Stimulated activated CD4-positive, alpha-beta T cell treated with anti-CD3 and anti-CD28 coated beads, Interleukin-1b, Interleukin-23, amount 100 ng/mL, for 4 hours (primary cell): Measurements from ENCODE around the gene HNRNPK.

Experiments
- DNase-seq, 2 donors: peaks; one replicate each; pipeline ENCODE4 v3.0.0-alpha.2; 2020; ENCODE audit warnings: low read depth in 2 of 2

Gene HNRNPK

GRCh38 chr9:83934569-83935275 is 45.3 kb downstream of the HNRNPK start:
- no peak for DNase-seq

GRCh38 chr9:83933790-83934189 is 46.2 kb downstream of the HNRNPK start:
- DNase-seq = no peak

GRCh38 chr9:83932851-83933250 is 47.2 kb downstream of the HNRNPK start:
- no peak for DNase-seq

GRCh38 chr9:83932011-83932410 is 48.0 kb downstream of the HNRNPK start:
- DNase-seq = no peak

GRCh38 chr9:83930881-83931280 is 49.1 kb downstream of the HNRNPK start:
- no peak for DNase-seq

- no peak for DNase-seq
Observed at GRCh38 chr9:83927591-83927990, 52.4 kb downstream of the HNRNPK start.

GRCh38 chr9:83920927-83921707 is 58.9 kb downstream of the HNRNPK start, which contains the start of gene KIF27:
Gene KIF27, minus strand, starts transcription at chr9:83921432. Its CDS starts 5,841 bp downstream, at chr9:83915591.
- peak; percentile 88 to 98 for DNase-seq

- no peak for DNase-seq
Observed at GRCh38 chr9:83920469-83920926, 59.5 kb downstream of the HNRNPK start.

GRCh38 chr9:83919111-83919510 is 60.9 kb downstream of the HNRNPK start:
- DNase-seq = no peak
